Left kidney (tissue), 2 donors: ENCODE data around the gene TBC1D8B. TPM values are rescaled to one million over a fixed set of nuclear protein-coding genes. Genes with fewer than 3 reads are reported as not detected.

Experiments
- DNase-seq: peaks from one replicate; pipeline ENCODE4 v3.0.0-alpha.2; 2013
- polyA plus RNA-seq: library from polyadenylated mRNA; unstranded; fragments of 120-200 nt; gene quantifications from one replicate; pipeline ENCODE4 v1.2.1, GENCODE V29; 2013; ENCODE audit not compliant: insufficient read length

TBC1D8B gene
- polyA plus RNA-seq, 1 donor: 6.9 TPM

DNA sequence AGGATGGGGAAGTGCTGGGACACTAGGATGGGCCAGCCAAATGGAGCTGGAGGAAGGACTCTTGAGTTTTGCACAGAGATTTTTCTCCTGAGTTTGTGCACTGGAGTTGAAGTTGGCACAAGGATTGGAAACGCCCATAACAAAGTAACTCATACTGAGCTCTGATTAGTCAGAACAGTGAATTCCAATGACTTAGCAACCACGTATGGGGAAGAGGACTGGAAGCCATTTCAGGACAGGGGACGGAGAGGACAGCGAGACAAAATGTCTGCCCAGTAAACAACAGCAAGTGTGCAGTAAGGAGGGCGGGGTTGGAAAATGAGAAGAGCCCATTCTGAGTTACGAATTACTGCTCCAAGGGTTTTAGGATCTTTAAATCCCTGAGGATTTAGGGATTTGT is 94.8 kb downstream of the TBC1D8B start:
- DNase-seq: no peak

DNA sequence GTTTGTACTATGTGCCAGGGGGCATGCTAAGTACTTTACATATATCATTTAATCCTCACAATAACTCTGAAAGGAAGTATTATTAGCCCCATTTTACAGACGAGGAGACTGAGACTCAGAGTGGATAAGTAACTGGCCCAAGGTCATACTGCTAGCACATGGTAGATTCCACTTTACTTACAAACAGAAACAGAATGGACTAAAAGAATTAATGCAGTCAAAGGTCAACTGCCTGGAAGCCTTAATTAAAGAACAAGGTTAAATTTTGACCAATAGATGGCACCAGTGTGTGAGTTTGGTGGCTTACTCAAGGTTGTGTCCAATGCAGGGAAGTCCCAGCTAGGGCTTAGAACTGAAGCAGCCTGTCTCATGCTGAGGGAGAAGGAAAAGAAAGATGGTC is 96.0 kb downstream of the TBC1D8B start:
- DNase-seq: peak; percentile 38

DNA sequence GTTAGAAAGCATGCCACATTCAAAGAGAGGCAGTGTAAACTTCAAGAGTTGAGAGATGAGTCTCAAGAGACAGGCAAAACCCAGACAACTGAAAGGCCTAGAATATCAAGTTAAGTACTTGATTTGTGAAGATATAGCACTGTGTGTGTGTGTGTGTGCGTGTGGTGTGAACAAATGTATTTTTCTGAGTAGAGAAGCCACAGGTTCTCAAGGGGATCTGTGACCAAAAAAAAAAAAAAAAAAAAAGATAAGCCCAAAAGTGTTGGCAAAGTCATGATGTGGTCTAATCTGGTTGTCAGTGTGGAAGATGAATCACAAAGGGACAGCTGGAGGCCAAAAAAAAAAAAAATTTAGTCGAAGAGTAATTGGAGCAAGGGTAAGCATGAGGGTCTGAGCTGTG is 96.8 kb downstream of the TBC1D8B start:
- DNase-seq: no peak

DNA sequence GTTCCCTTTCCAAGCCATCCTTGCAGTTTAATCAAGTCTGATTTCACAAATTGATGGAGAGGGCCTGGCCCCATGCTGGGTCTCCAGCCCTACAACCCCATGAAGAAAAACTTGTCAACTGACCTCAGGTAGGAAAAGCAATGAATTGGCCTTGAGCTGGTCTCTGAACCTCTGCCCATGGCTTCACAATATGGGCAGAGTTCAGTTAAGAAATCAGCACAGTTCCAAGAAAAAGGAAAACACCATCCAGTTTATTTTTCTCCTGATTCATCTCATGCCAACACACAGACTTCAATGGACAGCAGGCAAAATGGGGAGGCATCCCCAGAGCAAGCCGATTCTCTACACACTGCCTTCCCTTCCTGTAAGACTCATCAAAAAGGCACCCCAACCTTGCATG is 97.4 kb downstream of the TBC1D8B start:
- DNase-seq: no peak

DNA sequence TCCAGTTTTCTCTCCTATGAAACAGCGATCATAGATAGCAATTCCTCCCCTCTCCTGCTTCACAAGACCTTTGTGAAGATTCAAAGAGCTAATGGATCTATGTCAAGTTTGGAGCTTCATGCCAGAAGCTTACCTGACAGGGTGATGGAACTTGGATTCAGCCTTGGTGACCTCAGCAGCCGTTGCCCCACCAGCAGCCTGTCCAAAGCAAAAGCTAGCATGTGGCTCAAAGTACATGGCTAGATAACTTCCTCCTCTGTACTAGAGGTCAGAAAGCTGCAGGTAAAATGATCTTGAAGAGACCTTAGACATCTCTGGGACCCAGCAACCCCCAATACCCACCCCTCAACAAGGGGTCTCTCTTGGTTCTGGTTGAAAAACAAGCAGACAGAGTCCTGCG is 98.9 kb downstream of the TBC1D8B start:
- no peak for DNase-seq

DNA sequence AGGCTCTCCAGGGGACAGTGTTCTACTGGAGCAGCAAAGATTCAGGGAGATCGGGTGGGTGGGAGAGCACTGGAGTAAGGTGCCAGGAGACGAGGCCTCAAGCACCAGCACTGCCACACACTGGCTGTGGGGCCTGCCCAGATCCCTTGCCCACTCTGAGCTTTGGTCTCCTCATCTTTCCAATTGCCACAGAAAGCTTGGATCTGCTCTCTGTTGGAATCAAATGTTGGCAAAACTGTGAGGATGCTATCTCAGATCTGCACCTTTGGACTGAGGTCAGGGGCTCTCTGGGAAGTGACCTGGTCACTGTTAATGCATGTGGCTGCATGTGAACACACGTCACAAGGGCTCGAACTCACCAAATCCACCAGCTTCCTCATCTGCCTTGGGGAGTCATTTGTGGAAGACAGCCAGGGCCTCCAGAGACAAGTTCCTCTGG is 99.3 kb downstream of the TBC1D8B start:
- DNase-seq: no peak

DNA sequence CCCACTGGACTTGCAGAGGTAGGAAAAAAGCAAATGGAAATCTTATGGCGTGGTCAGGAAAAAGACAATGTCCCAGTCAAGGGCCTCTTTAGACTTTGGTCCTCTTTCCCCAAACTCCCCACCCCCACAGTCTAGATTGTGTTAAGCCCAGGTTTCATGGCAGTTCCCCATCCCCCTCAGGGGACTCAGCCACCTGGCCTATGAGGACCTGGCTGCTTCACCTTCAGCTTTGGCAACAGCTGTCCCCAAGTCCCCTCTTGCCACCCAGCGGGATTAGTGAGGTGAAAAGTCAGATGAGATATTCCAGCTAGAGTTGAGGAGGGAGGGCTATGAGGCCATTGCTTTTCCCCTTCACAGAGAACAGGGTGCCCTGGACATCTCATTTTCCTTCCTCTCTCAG is 100.2 kb downstream of the TBC1D8B start:
- no peak for DNase-seq

DNA sequence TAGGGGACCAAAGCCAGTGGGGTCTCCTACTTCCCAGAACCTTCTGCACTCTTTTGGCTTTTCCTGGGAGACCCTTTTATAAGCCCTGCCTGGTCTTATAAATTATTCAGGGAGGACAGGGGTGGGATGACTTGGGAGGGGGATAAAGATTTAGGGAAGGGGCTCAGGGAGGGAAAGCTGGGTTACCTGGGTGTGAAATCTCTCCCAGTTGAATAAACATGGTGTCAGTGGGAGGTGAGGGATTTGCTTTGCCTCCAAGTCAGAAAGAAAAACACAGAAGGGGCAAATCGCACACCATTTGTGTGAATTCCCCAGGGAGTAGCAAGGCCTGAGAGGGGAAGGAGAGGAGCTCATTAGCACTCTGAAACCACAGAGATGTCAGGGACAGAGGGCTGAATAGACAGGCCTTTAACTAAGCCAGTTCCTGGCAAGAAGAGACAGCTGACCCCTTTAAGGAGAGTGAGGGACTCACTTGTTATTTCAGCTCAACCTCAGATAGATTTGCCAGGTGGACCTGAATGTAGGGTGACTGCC is 100.9 kb downstream of the TBC1D8B start, which contains the start of gene RIPPLY1:
TSS of gene RIPPLY1 (minus strand) at position 51 of the 534 bp plus-strand sequence. CDS start 54 bp downstream, outside the sequence.
- DNase-seq: no peak

DNA sequence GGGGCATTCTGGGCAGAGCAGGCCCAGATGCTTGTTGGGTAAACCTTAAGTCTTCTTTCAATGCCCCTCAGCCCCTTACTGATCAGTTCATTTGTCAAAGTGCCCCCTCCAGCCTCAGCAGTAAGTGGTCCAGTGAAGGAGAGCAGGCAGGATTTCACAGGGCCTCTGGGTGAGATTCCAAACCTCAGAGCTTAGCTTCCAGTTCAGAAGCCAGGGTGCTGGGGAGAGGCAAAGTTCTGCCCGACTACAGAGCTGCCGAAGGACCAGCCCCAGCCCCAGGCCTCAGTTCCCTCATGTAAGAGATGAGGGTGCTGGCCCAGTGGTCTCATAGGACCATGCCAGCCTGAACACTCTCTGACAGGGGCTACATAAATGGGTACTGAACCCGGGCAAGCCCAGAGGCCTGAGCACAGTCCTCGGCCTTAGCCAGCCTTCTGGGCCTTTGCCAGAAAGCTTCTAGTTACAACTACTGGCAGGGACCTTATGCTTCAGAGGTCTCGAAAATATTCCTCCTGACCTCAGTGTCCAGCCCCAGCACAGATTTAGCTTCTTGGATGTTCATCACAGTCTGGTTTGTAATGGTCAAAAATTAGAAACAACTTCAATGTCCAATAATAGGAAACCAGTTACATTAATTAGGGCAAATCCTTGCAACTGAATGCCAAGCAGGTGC is 101.5 kb downstream of the TBC1D8B start:
- no peak for DNase-seq

DNA sequence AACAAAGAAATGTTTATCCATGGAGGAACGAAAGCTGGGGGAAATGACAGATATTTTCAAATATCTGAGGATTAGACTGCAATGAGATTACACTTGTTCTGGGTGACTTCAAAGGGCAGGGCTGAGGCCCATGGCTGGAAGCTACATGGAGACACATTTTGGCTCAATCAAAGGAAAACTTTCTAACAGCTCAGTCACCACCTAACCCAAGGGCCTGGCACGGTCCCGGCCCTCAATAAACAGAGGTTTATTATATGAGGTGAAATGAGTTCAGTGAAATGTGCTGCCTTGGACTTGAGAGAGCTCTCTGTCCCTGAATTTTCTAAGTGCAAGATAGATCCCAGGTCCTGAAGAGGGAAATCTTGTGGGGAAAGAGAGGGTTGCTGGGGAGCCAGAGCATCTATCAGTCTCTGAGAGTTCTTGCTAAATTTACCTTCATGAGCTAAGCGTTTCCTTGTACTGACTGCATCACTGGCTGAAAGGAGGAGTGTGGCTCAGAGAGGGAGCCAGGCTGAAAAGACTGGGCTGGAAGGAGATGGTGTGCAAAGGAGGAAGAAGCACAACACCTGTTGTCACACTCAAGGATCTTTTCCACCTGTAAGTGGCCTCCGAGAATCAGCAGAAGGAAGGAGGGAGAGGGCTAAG is 102.7 kb downstream of the TBC1D8B start:
- no peak for DNase-seq

DNA sequence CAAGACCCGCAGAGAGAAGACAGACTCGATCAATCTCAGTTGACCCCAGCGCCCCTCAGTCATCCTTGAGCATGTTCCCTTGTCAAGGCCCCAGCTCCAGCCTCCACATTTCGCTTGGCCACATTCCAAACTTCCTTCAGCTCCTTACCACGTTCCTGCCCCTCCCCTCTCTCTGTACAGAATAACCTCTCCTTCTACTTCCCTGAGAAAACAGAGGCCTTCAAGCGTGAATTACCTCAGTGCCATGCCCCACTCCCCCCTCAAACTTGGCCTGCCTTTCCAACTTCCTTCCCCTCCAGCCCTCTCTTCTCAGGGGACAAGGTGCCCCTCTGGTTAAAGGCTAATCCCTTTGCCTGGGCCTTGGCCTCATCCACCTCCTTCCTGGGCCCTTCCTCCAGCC is 103.9 kb downstream of the TBC1D8B start:
- DNase-seq: peak; percentile 53

DNA sequence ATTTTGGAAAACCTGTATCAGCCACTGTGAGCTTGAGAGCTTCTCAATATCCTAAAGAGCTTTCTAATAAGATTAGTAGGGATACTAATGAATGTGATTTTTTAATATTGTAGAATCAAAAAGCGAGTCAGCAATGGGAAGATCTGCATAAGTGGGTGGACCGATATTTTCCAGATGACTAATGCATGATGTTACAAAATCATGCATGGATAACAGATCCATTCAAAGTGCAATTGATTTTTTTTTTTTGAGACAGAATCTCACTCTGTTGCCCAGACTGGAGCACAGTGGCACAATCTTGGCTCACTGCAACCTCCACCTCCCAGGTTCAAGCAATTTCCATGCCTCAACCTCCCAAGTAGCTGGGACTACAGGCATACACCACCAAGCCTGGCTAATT is 110.4 kb downstream of the TBC1D8B start:
- no peak for DNase-seq

DNA sequence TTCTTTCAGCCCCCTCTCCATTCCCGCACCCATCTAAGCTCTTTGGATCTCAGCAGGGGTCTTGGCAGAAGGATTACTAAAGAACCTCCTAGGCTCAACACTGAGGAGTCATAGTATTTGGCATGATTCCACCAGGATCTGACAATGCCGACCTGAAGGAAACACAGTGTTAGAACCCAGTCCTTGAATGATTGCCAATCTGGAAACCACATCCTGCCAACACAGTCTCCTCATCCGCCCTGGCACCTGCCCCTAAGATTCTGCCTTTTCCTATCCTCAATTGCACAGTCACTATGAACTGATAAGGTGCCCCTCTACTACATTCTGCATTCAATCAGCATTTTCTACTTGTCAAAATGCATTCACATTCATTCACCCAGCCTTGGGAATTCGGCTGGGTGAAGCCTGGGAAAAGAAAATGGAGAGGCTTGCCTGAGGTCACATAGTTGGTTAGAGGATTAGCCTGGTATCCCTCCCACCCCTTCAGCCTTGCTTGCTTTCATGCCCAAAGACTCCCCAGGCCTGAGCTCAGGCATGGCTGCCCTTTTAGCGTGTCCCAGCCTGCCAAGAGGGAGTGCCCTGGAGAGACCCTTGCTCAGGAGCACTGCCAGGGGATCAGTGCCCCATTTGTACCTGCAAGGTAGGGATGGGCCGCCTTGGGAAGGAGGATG is 115.5 kb downstream of the TBC1D8B start:
- no peak for DNase-seq

DNA sequence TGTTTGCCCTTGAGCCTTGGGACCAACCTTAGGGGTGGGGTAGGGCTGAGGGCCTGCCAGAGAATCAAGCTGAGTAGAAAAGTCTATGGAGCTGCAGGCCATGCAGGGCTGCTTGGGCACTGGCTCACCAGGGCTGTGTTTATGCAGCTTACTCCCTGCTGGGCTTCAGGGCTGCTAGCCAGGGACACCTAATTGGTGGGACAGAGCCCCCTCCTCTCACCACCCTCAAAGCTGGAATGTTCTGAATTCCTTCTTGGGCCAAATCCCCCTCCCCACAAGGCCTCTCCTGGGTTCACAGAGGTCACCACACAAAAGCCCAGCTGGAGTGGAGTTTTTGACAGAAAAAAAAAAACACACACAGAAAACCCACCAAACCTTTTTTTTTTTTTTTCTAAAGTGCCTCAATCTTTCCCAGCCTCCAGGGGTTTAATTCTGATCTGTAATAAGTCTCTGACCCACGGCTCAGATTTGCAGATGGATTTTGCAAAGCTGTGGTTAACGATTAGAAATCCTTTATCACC is 117.5 kb downstream of the TBC1D8B start, which contains the start of gene CLDN2:
TSS of gene CLDN2 (plus strand) at position 471 of the 521 bp plus-strand sequence. CDS start 7,827 bp downstream, outside the sequence.
- no peak for DNase-seq

DNA sequence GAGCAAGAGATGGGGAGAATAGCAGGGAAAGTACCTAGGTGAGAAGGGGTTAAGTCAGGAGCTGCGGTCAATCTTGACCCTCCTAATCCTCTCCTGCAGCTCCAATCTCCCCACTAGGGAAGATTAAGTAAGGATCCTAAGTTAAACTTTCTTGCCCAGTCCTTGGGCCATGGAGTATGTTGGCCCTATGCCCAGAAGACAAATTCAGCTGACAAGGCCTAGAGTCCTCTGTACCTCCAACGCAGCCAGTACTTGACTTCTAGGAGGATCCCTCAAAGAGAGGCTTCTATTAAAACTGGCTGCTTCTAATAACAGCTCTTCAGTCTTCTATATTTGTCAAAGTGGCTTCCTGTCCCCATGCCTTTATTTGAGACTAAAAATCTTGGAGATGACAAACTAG is 119.2 kb downstream of the TBC1D8B start:
- DNase-seq: no peak

Other genes with a start within 250 kb of the TBC1D8B start
- gene RADX, start 190.7 kb upstream of the TBC1D8B start, polyA plus RNA-seq: 9.3 TPM
- 13.9 TPM for gene RNF128, start 76.0 kb upstream of the TBC1D8B start, polyA plus RNA-seq
- gene RIPPLY1, start 100.7 kb downstream of the TBC1D8B start, polyA plus RNA-seq: 2.8 TPM
- 65.7 TPM for gene CLDN2, start 117.7 kb downstream of the TBC1D8B start, polyA plus RNA-seq
- 21.5 TPM for gene MORC4, start 197.5 kb downstream of the TBC1D8B start, polyA plus RNA-seq